ENCODE data around the gene PPP3CA. TPM values are rescaled to one million over a fixed set of nuclear protein-coding genes. Genes with fewer than 3 reads are reported as not detected.

The PPP3CA gene
- total RNA-seq, 4 donors from 2014 or later = 19.0 to 39.6 (median 20.3) TPM

GRCh38 chr4:101294597-101294996, 52.7 kb downstream of the PPP3CA start:
- Histone ChIP-seq H3K4me3 (no peak overlapping the region), H3K27ac (no peak overlapping the region), H3K4me1 (peaks cover 0 to 4% (median 0%) of the 10 kb centered on the region in 4 donors), H3K27me3 (no peaks in the 10 kb centered on the region), H3K36me3 (no peaks in the 10 kb centered on the region), H3K9me3 (no peaks in the 10 kb centered on the region)
- TF ChIP-seq, protein P1, sequence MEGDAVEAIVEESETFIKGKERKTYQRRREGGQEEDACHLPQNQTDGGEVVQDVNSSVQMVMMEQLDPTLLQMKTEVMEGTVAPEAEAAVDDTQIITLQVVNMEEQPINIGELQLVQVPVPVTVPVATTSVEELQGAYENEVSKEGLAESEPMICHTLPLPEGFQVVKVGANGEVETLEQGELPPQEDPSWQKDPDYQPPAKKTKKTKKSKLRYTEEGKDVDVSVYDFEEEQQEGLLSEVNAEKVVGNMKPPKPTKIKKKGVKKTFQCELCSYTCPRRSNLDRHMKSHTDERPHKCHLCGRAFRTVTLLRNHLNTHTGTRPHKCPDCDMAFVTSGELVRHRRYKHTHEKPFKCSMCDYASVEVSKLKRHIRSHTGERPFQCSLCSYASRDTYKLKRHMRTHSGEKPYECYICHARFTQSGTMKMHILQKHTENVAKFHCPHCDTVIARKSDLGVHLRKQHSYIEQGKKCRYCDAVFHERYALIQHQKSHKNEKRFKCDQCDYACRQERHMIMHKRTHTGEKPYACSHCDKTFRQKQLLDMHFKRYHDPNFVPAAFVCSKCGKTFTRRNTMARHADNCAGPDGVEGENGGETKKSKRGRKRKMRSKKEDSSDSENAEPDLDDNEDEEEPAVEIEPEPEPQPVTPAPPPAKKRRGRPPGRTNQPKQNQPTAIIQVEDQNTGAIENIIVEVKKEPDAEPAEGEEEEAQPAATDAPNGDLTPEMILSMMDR (IDR thresholded peaks at IDR 0.05) = no peak
- TF ChIP-seq POLR2A (IDR thresholded peaks at IDR 0.05) = no peak
- DNase-seq = no peak

DNA sequence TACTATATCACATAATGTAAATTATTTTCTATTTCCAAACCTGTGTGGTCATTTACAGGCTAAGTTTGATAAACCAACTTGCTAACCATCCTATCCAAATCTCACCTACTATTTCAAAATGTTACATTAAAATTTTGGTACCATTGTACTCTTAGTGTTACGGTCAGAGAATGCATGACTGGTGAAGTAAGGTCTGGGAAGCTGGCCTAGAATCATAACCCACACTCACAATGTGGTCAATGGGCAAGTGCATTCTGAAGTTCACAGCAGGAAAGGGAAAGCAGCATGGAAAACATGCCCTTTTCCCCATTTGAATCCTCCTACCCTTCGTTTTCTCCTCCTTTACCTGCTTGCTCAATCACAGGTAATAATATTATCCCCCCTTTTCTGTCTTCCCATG, 54.4 kb downstream of the PPP3CA start:
- no peak for DNase-seq
- Histone ChIP-seq H3K27ac (no peak overlapping the region), H3K36me3 (no peaks in the 10 kb centered on the region), H3K9me3 (no peaks in the 10 kb centered on the region), H3K27me3 (no peaks in the 10 kb centered on the region), H3K4me1 (peaks cover 0 to 12% (median 1%) of the 10 kb centered on the region in 4 donors), H3K4me3 (no peak overlapping the region)
- no peak for TF ChIP-seq POLR2A (IDR thresholded peaks at IDR 0.05)
- TF ChIP-seq, protein P1 (IDR thresholded peaks at IDR 0.05) = no peak

DNA sequence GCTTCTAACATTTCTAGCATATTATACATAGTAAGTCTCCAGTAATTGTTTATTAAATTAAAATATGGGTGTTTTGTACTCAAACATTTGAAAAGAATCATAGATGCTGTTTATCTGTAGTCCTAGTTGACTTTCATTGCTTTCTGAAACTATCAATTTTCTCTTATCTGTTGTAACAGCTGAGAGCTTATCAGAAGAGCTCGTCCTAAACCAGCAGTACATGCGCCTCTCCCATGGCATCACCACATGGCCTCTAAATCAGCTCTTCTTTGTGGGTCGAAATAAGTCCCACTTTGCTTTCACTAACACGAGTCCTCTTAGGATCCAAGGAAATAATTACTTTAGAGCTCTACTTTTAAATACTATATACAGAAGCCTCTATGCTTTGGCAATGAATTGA, 55.1 kb downstream of the PPP3CA start:
- Histone ChIP-seq H3K4me1 (peaks cover 0 to 15% (median 1%) of the 10 kb centered on the region in 4 donors), H3K27me3 (no peaks in the 10 kb centered on the region), H3K9me3 (no peaks in the 10 kb centered on the region), H3K4me3 (no peak overlapping the region), H3K27ac (no peak overlapping the region), H3K36me3 (no peaks in the 10 kb centered on the region)
- no peak for DNase-seq
- TF ChIP-seq, protein P1 (IDR thresholded peaks at IDR 0.05) = no peak
- TF ChIP-seq POLR2A (IDR thresholded peaks at IDR 0.05) = no peak

- no peaks in the 10 kb centered on the region for H3K27me3 ChIP-seq
- H3K36me3 ChIP-seq = no peaks in the 10 kb centered on the region
- TF ChIP-seq, protein P1 (IDR thresholded peaks at IDR 0.05) = no peak
- TF ChIP-seq POLR2A (IDR thresholded peaks at IDR 0.05) = no peak
- no peaks in the 10 kb centered on the region for H3K9me3 ChIP-seq
- peaks cover 0 to 15% (median 1%) of the 10 kb centered on the region in 4 donors for H3K4me1 ChIP-seq
- H3K27ac ChIP-seq = no peak overlapping the region
- no peak for DNase-seq
- H3K4me3 ChIP-seq = no peak overlapping the region
Measured at GRCh38 chr4:101291198-101291597, 56.1 kb downstream of the PPP3CA start.

GRCh38 chr4:101290654-101291053, 56.7 kb downstream of the PPP3CA start:
- no peaks in the 10 kb centered on the region for H3K27me3 ChIP-seq
- H3K9me3 ChIP-seq = no peaks in the 10 kb centered on the region
- TF ChIP-seq, protein P1 (IDR thresholded peaks at IDR 0.05) = no peak
- no peak for TF ChIP-seq POLR2A (IDR thresholded peaks at IDR 0.05)
- H3K4me3 ChIP-seq = no peak overlapping the region
- DNase-seq = no peak
- H3K4me1 ChIP-seq = peaks cover 0 to 15% (median 1%) of the 10 kb centered on the region in 4 donors
- H3K36me3 ChIP-seq = no peaks in the 10 kb centered on the region
- H3K27ac ChIP-seq = no peak overlapping the region

DNA sequence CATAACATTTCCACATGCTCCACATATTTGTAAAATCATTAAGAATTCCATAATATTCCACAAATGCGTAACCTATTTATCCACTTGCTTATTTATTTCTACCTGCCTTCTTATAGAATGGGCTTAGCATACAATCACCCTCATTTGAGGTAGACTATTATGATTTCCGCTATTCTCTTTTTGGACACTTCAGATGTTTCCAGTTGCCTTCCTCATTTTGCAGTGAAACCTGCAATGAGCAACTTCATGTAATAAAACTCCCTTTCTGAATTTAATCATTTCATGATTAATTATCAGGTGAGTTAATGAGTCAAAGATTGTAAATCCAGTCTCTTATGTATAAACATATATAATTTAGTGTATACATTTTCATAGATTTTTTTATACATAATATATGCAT, 58.0 kb downstream of the PPP3CA start:
- no peak for DNase-seq
- no peaks in the 10 kb centered on the region for H3K36me3 ChIP-seq
- peaks cover 0 to 15% (median 5%) of the 10 kb centered on the region in 4 donors for H3K4me1 ChIP-seq
- H3K27ac ChIP-seq = no peak overlapping the region
- no peaks in the 10 kb centered on the region for H3K9me3 ChIP-seq
- TF ChIP-seq POLR2A (IDR thresholded peaks at IDR 0.05) = no peak
- TF ChIP-seq, protein P1 (IDR thresholded peaks at IDR 0.05) = no peak
- no peaks in the 10 kb centered on the region for H3K27me3 ChIP-seq
- no peak overlapping the region for H3K4me3 ChIP-seq

Data from Peyer's patch (tissue), 4 donors.